SHP77 (cell line): ENCODE measurements around the gene ABCB8.

Experiments
- DNase-seq, 2 experiments: peaks; one replicate each; lab custom pipeline; 2025; lab: John Stamatoyannopoulos, UW

The ABCB8 gene

DNA sequence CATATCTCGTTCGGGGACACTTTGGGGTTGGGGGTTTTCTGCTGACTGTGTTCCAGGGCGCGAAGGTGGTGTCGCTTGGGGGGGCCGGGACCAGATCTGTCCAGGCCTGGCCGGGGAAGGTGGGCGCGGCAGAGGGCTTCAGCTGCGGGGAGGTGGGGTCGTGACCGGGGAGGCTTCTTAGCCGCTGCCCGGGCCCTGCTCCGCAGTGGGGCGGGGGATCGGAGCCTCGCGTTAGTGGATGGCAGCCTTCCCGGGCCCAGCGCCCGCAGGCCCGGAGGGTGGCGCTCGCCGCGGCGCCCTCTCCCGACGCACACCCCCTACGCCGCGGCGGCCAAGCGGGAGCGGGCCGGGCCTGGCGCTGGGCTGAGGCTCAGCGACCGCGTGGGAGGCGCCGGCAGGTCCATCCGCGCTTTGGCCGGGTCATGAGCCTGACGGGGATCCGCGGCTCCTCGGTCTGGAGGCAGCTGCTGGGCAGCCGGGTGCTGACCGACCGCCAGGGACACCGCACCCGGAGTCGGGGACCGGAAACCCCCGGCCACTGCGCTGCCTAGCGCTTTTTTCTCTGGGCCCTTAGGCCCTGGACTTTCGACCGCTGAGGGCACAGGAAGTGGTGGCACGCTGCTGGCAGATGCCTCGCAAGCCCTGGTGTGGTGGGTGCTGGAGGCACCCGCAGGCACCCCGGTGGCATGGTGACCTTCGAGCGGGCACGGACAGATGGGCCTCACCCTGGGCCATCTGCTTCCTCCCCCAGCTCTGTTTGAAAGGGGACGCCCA is 59.2 kb downstream of the ABCB8 start:
- DNase-seq, result peak; percentile 16 to 42

DNA sequence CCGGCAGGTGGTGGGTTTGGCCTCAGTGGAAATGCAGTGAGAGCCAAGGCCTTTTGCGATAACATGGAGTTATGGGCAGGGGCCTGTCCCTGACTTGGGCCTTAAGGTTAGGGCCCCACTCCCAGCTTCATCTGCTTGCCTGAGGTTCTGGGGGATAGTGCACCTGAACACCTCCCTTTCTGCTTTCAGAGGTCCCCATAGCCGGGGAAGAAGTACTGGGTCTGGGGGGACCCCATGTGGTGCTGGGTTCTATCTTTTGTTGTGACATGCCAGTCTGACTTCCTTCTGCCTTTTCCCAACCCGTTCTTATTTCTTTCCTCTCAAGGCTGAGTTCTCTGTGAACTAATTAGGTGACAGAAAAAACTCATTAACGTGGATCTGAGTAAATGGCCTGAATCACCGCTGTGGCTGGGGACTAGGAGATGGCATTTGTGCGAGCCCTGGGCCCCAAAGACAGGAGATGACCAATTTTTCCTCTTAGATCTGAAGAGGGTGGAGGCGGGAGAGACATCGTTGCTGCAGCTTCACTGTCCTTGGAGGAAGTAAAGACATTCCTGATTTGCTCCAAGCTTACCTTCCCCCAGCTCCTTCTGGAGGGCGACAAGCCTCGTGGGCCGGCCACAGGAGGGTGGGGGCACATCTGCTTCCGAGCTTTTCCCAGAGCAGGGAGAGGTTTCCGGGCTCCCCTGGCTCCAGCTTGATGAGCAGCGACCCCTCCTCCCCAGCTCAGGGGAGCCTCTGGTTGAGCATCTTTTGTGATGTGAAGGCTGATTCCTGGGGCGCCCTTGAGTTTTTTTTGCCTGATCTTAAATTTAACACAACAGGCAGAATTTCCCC is 60.0 kb downstream of the ABCB8 start:
- DNase-seq, result no peak

DNA sequence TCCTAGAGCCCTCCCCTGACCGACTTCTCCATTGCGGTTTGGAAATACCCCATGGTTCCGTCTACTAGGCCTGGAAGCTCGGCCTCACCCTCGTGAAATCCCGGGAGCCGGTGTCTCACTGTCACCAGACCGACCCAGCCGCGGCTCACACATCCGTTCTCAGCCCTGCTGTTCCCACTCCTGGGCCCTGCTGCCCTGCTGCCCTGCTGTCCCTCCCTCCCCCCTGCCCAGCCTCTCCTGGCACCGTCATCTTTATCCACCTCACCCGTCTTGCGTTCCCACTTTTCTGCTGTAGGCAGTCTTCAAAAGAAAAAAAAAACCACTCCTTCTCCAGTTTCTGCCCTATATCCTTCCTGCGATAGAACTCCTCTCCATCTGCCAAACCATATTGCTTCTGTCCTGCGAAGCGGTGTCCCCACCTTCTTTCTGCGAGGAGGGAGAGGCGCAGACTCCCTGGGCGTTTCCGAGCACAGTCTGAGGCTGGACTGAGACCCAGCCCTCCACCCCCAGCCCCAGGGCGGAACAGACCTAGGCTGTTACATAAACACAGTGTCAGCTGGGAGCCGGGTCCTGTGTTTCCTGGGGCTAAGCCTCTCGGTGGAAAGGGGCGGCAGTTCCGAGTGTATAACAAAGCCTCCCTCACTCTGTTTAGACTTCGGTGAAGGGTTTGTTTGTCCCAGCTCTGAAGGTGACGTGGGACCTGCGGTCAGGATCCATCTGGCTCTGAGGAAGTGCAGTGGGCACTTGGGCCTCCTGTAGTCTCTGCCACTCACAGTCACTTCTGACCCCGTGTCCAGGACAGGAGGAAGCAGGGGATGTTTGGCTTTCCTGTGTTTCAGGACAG is 60.8 kb downstream of the ABCB8 start:
- DNase-seq, result no peak

DNA sequence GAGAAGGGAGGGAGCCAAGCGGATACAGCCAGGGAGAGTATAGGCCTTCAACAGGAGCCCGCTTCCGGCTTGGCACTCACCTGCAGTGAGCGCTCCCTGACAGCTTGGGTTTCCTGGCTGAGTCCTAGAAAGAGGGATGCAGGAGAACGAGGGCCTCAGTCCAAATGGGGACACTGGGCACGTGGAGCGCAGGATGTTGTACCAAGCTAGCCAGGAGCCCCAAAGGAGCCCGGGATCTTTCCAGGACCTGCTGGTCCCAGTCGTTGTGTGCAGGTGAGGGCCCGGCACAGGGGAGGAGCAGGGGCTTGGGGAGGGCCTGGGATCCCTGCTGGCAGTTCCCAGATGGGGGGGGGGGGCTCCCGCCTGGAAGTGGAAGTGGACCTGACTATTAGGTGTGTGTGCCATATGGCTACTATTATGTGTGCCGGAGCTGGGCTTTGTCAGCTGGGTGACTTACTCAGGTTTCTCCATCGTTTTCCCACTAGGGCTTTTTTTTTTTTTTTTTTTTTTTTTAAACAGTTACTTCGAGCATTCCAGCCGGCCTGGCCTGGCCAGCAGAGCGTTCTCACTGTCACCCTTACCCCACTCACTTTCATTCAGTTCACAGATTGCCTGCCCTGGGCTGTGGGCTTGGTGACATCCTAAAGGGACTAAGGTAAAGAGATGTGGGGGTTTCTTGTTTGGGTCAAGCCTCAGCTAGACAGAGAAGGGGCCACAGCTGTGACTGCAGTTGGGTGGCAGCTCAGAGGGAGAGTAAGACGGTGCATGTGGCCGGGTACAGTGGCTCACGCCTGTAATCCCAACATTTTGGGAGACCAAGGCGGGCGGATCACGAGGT is 61.9 kb downstream of the ABCB8 start:
- no peak for DNase-seq

DNA sequence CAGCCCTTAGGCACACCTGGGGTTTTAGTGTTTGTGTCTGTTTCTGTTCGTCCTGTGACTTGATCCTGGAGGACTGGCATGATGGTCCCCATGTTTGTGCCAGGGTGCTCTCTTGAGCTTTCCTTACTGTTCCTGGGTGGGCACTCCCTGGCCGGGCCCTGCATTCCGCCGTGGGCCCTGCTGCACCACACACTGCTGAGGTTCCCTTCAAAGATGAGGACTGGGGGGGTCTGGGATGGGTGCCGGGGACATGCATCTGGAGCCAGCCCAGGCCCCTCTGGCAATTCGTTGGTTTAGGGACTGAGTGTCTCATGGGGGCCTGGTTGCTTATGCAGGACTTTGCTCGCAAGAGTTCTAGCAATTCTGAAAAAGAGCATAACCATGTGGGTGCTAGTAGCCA is 62.8 kb downstream of the ABCB8 start:
- no peak for DNase-seq

DNA sequence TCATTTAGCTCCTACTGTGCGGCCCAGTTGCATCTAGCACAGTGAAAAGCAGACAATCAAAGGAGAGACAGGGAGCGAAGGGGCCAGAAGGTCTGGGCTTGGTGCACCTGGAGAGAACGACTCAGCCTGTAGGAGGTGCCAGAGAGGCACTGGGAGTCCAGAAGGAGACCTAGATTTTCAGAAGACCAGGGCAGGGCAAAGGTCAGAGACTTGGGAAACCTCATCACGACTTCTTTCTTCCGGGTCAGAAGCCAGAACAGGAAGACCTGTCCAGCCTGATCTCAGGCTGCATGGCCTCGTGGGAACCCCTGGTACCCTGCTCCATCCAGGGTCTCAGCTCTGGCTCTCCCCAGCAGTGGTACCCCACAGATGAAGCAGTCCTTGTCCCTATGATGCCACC is 63.2 kb downstream of the ABCB8 start:
- no peak for DNase-seq

DNA sequence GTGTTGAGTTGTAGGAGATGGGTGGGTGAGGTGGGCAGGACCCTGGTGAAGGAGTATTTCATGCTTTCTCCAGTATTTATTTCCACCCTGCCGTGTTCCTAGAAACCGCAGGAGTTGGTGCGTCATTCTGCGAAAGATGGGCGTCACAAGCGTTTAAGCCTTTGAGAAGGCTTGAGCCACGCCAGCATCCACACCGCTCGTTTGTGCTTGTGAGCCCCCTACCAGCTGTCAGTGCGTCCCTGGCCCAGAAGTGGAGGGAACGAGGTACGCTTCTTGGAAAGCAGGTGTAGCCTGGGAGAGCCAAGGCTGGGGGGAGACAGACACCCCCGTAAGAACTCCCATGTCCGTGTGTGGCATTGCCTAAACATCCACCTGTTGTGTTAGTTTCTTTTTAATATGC is 63.7 kb downstream of the ABCB8 start:
- DNase-seq, result no peak

DNA sequence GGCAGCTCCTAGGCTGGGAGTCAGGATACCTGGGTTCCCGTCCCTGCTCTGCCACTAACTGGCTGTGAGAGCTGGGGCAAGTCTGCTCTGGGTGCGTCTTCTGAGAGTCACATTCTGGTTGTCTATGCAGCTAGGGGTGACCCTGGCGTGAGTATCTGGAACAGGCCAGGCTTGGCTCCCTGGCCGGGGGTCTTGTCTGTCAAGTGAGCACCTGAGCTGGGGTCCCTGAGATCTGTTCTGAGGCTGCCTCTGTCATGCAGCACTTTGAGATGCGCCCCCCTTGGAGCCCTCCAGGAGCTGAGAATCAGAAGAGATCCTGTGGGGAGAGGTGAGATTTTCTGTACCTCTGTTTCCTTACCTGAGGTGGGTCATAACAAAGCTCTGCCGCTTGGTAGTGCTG is 65.5 kb downstream of the ABCB8 start:
- DNase-seq, result no peak

DNA sequence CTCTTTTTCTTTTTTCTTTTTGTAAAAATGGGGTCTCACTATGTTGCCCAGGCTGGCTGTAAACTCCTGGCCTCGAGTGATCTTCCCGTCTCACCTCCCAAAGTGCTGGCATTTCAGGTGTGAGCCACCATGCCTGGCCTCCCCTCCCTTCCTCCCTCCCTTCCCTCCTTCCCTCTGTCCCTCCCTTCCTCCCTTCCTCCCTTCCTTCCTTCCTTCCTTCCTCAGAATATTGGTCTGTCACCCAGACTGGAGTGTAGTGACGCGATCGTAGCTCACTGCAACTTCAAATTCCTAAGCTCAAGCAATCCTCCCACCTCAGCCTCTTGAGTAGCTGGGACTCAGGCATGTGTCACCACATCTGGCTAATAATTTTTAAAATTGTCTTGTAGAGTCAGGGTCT is 66.4 kb downstream of the ABCB8 start:
- no peak for DNase-seq

DNA sequence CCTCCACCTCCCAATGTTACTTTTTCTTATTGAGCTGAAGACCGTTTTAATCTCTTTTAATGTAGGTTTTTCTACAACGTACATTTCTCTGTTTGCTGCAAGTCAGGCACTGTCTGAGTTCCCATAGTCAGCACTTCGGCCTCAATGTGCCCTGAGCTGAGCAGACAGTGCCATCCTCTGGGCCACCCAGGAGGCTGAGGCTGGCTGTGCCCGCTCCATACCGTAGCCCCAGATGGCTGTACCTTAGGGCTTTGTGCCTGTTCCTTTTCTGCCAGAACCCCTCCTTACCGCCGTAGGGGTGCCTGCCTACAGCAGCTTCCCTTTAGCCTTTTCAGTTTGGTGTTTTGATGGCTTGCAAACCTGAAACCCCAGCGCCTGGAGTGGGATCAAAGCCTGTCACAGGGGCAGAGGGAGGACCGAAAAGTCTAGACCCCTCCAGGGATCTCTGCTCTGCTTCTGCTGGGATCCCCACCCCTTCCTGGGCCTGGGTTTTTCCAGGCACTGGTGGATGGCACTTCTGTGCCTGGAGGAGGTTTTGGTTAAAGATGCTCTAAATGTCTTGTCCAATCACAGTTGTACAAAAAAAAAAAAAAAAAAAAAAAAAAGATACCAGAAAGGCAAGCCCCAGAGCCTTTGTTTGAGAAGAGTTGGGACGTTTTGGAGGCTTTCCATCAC is 67.0 kb downstream of the ABCB8 start:
- no peak for DNase-seq

DNA sequence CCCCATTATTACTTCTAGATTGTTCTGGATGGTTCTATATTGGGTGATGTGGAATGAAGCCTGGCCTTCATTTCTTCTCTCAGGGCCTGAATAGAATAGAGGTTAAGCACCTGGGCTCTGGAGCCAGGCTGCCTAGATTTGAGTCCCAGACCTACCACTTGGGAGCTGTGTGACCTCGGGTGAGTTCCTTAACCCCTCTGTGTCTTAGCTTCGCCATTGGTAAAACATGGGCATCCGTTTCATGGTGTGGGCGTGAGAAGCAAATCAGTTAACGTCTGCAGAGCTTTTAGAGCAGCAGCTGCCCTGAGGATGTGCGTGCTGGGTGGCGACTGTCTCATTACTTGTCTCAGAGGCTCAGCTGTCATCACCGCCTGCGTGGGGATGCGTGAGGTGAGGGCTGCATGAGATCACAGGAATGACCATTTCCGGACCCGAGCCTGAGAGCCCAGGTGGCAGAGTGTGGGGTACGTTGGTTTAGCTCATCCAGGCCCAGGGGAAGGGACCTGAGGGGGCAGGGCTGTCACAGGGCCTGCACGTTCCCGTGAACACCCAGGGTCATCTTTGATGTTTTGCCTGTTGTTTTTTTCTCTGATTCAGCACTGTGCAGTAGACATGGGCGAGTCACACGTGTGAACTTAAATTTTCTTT is 67.7 kb downstream of the ABCB8 start:
- no peak for DNase-seq
